T-helper 1 cell treated with Interleukin-12 subunit alpha and Interleukin-12 subunit beta and Interleukin-4 antibody, amounts not matched to agents 30 ng/mL and 1 ng/mL, for 36 hours (primary cell): ENCODE measurements around the gene AOPEP. TPM values are rescaled to one million over a fixed set of nuclear protein-coding genes. Genes with fewer than 3 reads are reported as not detected.

ENCODE experiments used
- intact Hi-C: fragments of 100-400 bp; cut with micrococcal nuclease; formaldehyde crosslinking; loops from one replicate; pipeline ENCODE4 v1.15.1; 2024
- total RNA-seq: library from RNA; stranded (reverse); gene quantifications from 2 replicates; pipeline ENCODE4 v1.2.3, GENCODE V29; 2022

The AOPEP gene
- total RNA-seq, 1 donor from 2014 or later = 19.7 TPM

- intact Hi-C loops = no loop called here
Measured at GRCh38 chr9:95067897-95068296, 341.4 kb downstream of the AOPEP start.

- intact Hi-C loops = no loop called here
Measured at GRCh38 chr9:95070549-95071021, 344.1 kb downstream of the AOPEP start.

- intact Hi-C loops = no loop called here
Measured at GRCh38 chr9:95071450-95071849, 345.0 kb downstream of the AOPEP start.

- intact Hi-C loops = no loop called here
Measured at GRCh38 chr9:95071925-95072324, 345.4 kb downstream of the AOPEP start.

GRCh38 chr9:95073042-95073607 lies 346.6 kb downstream of the AOPEP start:
- intact Hi-C loops = no loop called here

GRCh38 chr9:95073918-95074317 lies 347.4 kb downstream of the AOPEP start:
- intact Hi-C loops = no loop called here

GRCh38 chr9:95074632-95075031 lies 348.1 kb downstream of the AOPEP start:
- intact Hi-C loops = no loop called here

GRCh38 chr9:95075700-95076099 lies 349.2 kb downstream of the AOPEP start:
- intact Hi-C loops = no loop called here

GRCh38 chr9:95076696-95077052 lies 350.2 kb downstream of the AOPEP start:
- intact Hi-C loops = no loop called here

GRCh38 chr9:95077053-95077765 lies 350.7 kb downstream of the AOPEP start:
- intact Hi-C loops = no loop called here

- intact Hi-C loops = no loop called here
Measured at GRCh38 chr9:95077766-95078370, 351.4 kb downstream of the AOPEP start.

- intact Hi-C loops = no loop called here
Measured at GRCh38 chr9:95078511-95078910, 352.0 kb downstream of the AOPEP start.

GRCh38 chr9:95078939-95079338 lies 352.4 kb downstream of the AOPEP start:
- intact Hi-C loops = no loop called here

GRCh38 chr9:95079461-95079860 lies 353.0 kb downstream of the AOPEP start:
- intact Hi-C loops = no loop called here

- intact Hi-C loops = no loop called here
Measured at GRCh38 chr9:95080961-95081647, 354.6 kb downstream of the AOPEP start.

GRCh38 chr9:95081998-95082397 lies 355.5 kb downstream of the AOPEP start:
- intact Hi-C loops = no loop called here

GRCh38 chr9:95082401-95083084 lies 356.0 kb downstream of the AOPEP start:
- intact Hi-C loops = no loop called here

GRCh38 chr9:95083086-95083768 lies 356.7 kb downstream of the AOPEP start:
- intact Hi-C loops = no loop called here

- intact Hi-C loops = no loop called here
Measured at GRCh38 chr9:95084254-95084934, 357.9 kb downstream of the AOPEP start.

- intact Hi-C loops = no loop called here
Measured at GRCh38 chr9:95085036-95085770, 358.7 kb downstream of the AOPEP start.
